Right lung (tissue), 5 donors: ENCODE data around the gene TBC1D12. TPM values are rescaled to one million over a fixed set of nuclear protein-coding genes. Genes with fewer than 3 reads are reported as not detected.
"Not testable (repeated sequence)": the region's sequence is repeated elsewhere in the genome, so short reads cannot be mapped to it uniquely, and the experiment has no call there.

Source experiments
- DNase-seq, 2 donors: peaks; one replicate each; pipeline ENCODE4 v3.0.0-alpha.2; 2013
- polyA plus RNA-seq, 5 donors: library from polyadenylated mRNA; unstranded; fragments of 120-200 nt; gene quantifications; one replicate each; pipeline versions ENCODE4 v1.2.1 to v1.2.3, GENCODE V29; 2013; ENCODE audit warnings: inconsistent platforms in 1 of 5, low replicate concordance in 1 of 5; ENCODE audit not compliant: insufficient read length in 5 of 5, insufficient read depth in 1 of 5

The TBC1D12 gene
- polyA plus RNA-seq, 5 donors: 16.5 to 25.7 (median 17.6) TPM

GRCh38 chr10:94533027-94533426 is 130.7 kb downstream of the TBC1D12 start:
- DNase-seq: no peak

- DNase-seq: not testable (repeated sequence)
Observed at GRCh38 chr10:94542282-94542681, 139.9 kb downstream of the TBC1D12 start.

GRCh38 chr10:94545391-94546048 is 143.2 kb downstream of the TBC1D12 start, which contains the start of gene HELLS:
HELLS (plus strand) TSS chr10:94545788; CDS start chr10:94545922, 134 bp downstream.
- peak; percentile 86 to 88 for DNase-seq

- peak; percentile 14 to 28 for DNase-seq
Observed at GRCh38 chr10:94546049-94546900, 143.9 kb downstream of the TBC1D12 start.

- DNase-seq: no peak
Observed at GRCh38 chr10:94546901-94547185, 144.5 kb downstream of the TBC1D12 start.

- peak in 1 of 2 donors; percentile 2 for DNase-seq
Observed at GRCh38 chr10:94549221-94549620, 146.9 kb downstream of the TBC1D12 start.

GRCh38 chr10:94567714-94568307 is 165.5 kb downstream of the TBC1D12 start:
- not testable (repeated sequence) for DNase-seq

- no peak for DNase-seq
Observed at GRCh38 chr10:94571081-94571480, 168.7 kb downstream of the TBC1D12 start.

- DNase-seq: no peak
Observed at GRCh38 chr10:94571528-94571927, 169.2 kb downstream of the TBC1D12 start.

- DNase-seq: no peak
Observed at GRCh38 chr10:94578790-94579189, 176.4 kb downstream of the TBC1D12 start.

- no peak for DNase-seq
Observed at GRCh38 chr10:94583124-94583523, 180.8 kb downstream of the TBC1D12 start.

Other genes with a start within 250 kb of the TBC1D12 start
- gene NOC3L, start 39.6 kb upstream of the TBC1D12 start, polyA plus RNA-seq: 10 to 100 TPM; 18.3 to 32.4 (median 27.4) TPM
- gene HELLS, start 143.2 kb downstream of the TBC1D12 start, polyA plus RNA-seq: 10 to 100 TPM; 24.8 to 43.9 (median 35.0) TPM